Stimulated activated CD8-positive, alpha-beta memory T cell treated with anti-CD3 and anti-CD28 coated beads, Interleukin-15, amount 100 ng/mL, for 4 hours (primary cell): ENCODE results near the gene DROSHA.
"Not testable (repeated sequence)": the region's sequence is repeated elsewhere in the genome, so short reads cannot be mapped to it uniquely, and the experiment has no call there.

Experiments
- DNase-seq, 2 donors: peaks; one replicate each; pipeline ENCODE4 v3.0.0-alpha.2; 2020; ENCODE audit warnings: low read depth in 2 of 2

The DROSHA gene

GRCh38 chr5:31531888-31532547, at the start of gene DROSHA, which contains the start of gene C5orf22:
Gene DROSHA (minus strand): TSS chr5:31532093. CDS start chr5:31529059, 3,034 bp downstream.
Gene C5orf22 (plus strand): TSS chr5:31532301. CDS start chr5:31532393, 92 bp downstream.
- DNase-seq = peak; percentile 79 to 84

GRCh38 chr5:31579558-31579957, 47.7 kb upstream of the DROSHA start:
- no peak for DNase-seq

GRCh38 chr5:31577438-31577837, 45.5 kb upstream of the DROSHA start:
- no peak for DNase-seq

GRCh38 chr5:31574772-31575171, 42.9 kb upstream of the DROSHA start:
- no peak for DNase-seq

GRCh38 chr5:31573494-31574142, 41.7 kb upstream of the DROSHA start:
- no peak for DNase-seq

- no peak for DNase-seq
Measured at GRCh38 chr5:31569068-31569467, 37.2 kb upstream of the DROSHA start.

GRCh38 chr5:31568302-31568835, 36.5 kb upstream of the DROSHA start:
- DNase-seq = no peak

- not testable (repeated sequence) for DNase-seq
Measured at GRCh38 chr5:31566362-31566761, 34.5 kb upstream of the DROSHA start.

- no peak for DNase-seq
Measured at GRCh38 chr5:31563216-31563615, 31.3 kb upstream of the DROSHA start.

GRCh38 chr5:31561946-31562345, 30.1 kb upstream of the DROSHA start:
- DNase-seq = no peak

- DNase-seq = no peak
Measured at GRCh38 chr5:31559942-31560341, 28.0 kb upstream of the DROSHA start.

- no peak for DNase-seq
Measured at GRCh38 chr5:31556461-31556860, 24.6 kb upstream of the DROSHA start.

GRCh38 chr5:31554552-31554951, 22.7 kb upstream of the DROSHA start:
- DNase-seq = no peak

- no peak for DNase-seq
Measured at GRCh38 chr5:31553863-31554262, 22.0 kb upstream of the DROSHA start.

- no peak for DNase-seq
Measured at GRCh38 chr5:31551878-31552277, 20.0 kb upstream of the DROSHA start.

- not testable (repeated sequence) for DNase-seq
Measured at GRCh38 chr5:31549114-31549513, 17.2 kb upstream of the DROSHA start.

GRCh38 chr5:31537851-31538250, 6.0 kb upstream of the DROSHA start:
- no peak for DNase-seq

GRCh38 chr5:31537349-31537748, 5.5 kb upstream of the DROSHA start:
- DNase-seq = no peak

- no peak for DNase-seq
Measured at GRCh38 chr5:31536873-31537272, 5.0 kb upstream of the DROSHA start.

GRCh38 chr5:31534527-31535046, 2.7 kb upstream of the DROSHA start:
- no peak for DNase-seq

- no peak for DNase-seq
Measured at GRCh38 chr5:31531543-31531887, 378 bp downstream of the DROSHA start.

- DNase-seq = no peak
Measured at GRCh38 chr5:31530541-31531265, 1.2 kb downstream of the DROSHA start.
